NB4 (cell line): Measurements from ENCODE around the gene TSPAN16.

Source experiments
- DNase-seq: peaks from one replicate; pipeline ENCODE4 v3.0.0; 2010; ENCODE audit warnings: low read depth
- H3K4me3 ChIP-seq: one replicate; pipeline ENCODE4 v1.5.1; 2011; ENCODE audit warnings: mild to moderate bottlenecking, low read depth, low read length, moderate library complexity
- MYC ChIP-seq: IDR thresholded peaks from 2 replicates; pipeline ENCODE4 v1.6.1; 2011; ENCODE audit warnings: low read depth, low read length
- POLR2A ChIP-seq: IDR thresholded peaks from 2 replicates; pipeline ENCODE4 v1.6.1; 2011; ENCODE audit warnings: mild to moderate bottlenecking; ENCODE audit not compliant: insufficient read length; ENCODE audit errors: extremely low read depth
- TF ChIP-seq, protein P1 (sequence below): IDR thresholded peaks from one replicate; pipeline ENCODE4 v1.5.1; 2012; ENCODE audit warnings: low read depth, low read length
- TF ChIP-seq, protein P2 (sequence below): IDR thresholded peaks from 2 replicates; pipeline ENCODE4 v1.6.1; 2011; ENCODE audit warnings: low read depth, low read length

The TSPAN16 gene

DNA sequence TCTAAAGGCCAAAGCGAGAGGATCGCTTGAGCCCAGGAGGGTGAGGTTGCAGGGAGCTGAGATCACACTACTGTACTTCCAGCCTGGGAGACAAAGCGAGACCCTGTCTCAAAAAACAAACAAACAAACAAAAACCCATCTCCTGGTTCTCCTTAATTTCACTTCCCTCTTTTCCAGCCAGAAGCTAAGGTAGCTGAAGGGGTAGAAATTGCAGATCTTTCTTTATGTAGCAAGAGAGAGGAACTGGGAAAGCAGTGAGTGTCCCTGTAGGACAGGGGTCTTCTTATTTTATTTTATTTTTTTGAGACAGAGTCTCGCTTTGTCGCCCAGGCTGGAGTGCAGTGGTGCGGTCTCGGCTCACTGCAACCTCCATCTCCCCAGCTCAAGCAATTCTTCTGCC is 4.5 kb upstream of the TSPAN16 start:
- TF ChIP-seq POLR2A = no peak
- TF ChIP-seq, protein P1, sequence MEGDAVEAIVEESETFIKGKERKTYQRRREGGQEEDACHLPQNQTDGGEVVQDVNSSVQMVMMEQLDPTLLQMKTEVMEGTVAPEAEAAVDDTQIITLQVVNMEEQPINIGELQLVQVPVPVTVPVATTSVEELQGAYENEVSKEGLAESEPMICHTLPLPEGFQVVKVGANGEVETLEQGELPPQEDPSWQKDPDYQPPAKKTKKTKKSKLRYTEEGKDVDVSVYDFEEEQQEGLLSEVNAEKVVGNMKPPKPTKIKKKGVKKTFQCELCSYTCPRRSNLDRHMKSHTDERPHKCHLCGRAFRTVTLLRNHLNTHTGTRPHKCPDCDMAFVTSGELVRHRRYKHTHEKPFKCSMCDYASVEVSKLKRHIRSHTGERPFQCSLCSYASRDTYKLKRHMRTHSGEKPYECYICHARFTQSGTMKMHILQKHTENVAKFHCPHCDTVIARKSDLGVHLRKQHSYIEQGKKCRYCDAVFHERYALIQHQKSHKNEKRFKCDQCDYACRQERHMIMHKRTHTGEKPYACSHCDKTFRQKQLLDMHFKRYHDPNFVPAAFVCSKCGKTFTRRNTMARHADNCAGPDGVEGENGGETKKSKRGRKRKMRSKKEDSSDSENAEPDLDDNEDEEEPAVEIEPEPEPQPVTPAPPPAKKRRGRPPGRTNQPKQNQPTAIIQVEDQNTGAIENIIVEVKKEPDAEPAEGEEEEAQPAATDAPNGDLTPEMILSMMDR = no peak
- TF ChIP-seq, protein P2, sequence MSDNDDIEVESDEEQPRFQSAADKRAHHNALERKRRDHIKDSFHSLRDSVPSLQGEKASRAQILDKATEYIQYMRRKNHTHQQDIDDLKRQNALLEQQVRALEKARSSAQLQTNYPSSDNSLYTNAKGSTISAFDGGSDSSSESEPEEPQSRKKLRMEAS = no peak
- no peak for TF ChIP-seq MYC
- DNase-seq = no peak
- no peak overlapping the region for H3K4me3 ChIP-seq

DNA sequence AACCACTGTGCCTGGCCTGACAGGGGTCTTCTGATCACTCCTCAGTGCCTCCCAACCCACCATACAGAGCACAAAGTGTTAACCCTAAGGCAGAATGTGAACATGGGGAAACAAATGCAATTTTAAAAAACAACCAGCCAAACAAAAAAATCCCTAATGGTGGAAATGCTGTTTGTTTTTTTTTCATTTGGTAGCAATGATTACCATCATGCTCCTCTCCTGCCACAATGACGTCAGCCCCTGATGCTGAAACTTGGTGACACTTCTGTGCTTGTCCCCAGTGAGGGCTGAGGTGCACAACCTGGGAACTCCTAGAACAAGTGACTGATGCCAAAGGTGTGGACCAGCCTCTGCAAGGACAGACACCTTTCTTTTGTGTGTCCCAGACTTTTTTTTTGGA is 4.0 kb upstream of the TSPAN16 start:
- TF ChIP-seq, protein P2 = no peak
- no peak for TF ChIP-seq MYC
- no peak for TF ChIP-seq POLR2A
- TF ChIP-seq, protein P1 = no peak
- DNase-seq = no peak
- no peak overlapping the region for H3K4me3 ChIP-seq

DNA sequence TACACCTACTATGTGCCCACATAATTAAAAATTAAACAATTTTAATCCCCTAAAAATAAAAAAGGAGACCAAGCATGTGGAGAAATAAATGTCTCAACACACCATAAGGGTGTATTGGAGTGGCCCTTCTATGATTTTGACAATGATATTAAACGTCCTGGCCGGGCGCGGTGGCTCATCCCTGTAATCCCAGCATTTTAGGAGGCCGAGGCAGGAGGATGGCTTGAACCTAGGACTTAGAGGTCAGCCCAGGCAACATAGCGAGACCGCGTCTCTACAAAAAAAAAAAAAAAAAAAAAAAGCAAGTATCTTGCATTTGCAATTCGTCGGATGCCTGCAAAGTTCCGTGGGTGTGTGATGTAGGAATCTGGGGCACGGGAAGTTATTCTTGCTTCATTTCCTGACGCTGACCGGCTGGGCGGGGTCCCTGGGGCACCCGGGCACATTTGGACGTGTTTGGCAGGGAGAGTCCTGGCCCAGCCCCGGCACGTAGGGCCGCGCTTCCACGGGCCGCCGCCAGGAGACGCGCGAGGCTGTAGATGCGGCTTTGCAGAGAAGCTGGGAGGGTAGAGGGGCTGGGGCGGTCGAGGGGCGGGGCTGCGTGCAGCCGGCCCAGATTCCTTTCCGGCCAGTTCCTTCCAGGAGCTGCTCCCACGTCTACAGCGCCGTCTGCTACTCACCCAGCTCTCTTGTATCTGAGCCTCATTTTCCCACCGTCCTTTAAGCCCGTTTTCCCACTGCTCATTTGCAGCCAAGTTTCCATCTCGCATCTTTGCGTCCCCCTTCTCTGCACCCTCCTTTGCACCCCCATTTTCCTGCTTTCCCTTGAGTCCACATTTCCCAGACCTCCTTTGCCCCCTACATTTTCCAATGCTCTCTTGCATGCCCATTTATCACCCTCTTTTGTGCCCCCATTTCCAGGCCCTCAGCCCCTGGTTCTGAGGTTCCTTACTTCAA is 2.2 kb upstream of the TSPAN16 start:
- peak; percentile 68 for TF ChIP-seq MYC
- TF ChIP-seq, protein P1 = peak; percentile 89
- TF ChIP-seq, protein P2 = peak; percentile 42; the same call in 1 of the 2 replicates
- TF ChIP-seq POLR2A = no peak
- H3K4me3 ChIP-seq = no peak overlapping the region
- peak; percentile 99 for DNase-seq

DNA sequence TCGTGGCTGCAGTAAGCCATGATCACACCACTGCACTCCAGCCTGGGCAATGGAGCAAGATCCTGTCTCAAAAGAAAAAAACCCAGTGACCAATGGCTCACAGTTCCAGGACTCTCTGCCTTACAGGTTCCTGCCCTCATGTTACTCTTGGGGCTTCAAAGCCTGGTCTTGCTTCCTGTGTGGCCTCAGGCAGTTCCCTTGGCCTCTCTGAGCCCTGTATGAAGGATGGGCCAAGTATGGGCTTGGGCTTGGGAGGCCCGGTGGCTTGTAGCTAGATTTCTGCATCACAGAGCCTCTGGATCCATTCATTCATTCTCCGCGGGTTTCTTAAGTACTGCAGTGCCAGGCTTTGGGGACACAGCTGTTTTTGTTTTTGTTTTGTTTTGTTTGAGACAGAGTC is 780 bp upstream of the TSPAN16 start:
- no peak for DNase-seq
- no peak for TF ChIP-seq MYC
- no peak for TF ChIP-seq POLR2A
- TF ChIP-seq, protein P1 = no peak
- TF ChIP-seq, protein P2 = no peak
- H3K4me3 ChIP-seq = no peak overlapping the region

DNA sequence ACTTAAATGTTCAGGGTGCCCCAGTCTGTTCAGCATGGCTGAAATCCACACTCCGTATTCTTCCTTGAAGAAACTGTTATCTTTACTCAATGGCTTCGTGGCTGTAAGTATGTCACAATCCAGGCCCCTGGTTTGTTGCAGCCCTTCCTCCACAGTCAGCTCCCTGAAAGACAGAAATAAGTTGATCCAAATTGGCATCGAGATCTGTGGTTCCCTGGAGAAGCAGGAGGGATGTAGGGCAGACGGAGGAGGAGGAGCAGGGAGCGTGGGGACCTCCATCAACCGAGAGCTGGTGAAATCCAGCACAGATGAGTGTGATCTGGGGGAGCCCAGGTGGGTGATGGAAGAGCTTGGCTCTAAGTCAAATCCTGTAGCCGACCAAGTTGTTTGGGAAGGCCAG is 304 bp downstream of the TSPAN16 start:
- peak; percentile 36; the same call in 1 of the 2 replicates for TF ChIP-seq MYC
- TF ChIP-seq POLR2A = no peak
- TF ChIP-seq, protein P1 = no peak
- TF ChIP-seq, protein P2 = peak; percentile 30; the same call in 1 of the 2 replicates
- DNase-seq = peak; percentile 64
- no peak overlapping the region for H3K4me3 ChIP-seq
